Lower leg skin (tissue), 3 donors: ENCODE measurements around the gene C22orf42.

Experiments
- POLR2A ChIP-seq, 2 donors: fragments of 450-650 bp; IDR thresholded peaks; one replicate each; pipeline ENCODE4 v1.6.1; 2016 to 2017; ENCODE audit warnings: antibody characterized with exemption in 2 of 2, mild to moderate bottlenecking in 1 of 2, moderate library complexity in 1 of 2
- TF ChIP-seq, protein P1 (sequence below), 3 donors: fragments of 450-650 bp; IDR thresholded peaks; one replicate each; pipeline ENCODE4 v1.5.1; 2016; ENCODE audit warnings: antibody characterized with exemption in 3 of 3, mild to moderate bottlenecking in 3 of 3, moderate library complexity in 2 of 3

DNA sequence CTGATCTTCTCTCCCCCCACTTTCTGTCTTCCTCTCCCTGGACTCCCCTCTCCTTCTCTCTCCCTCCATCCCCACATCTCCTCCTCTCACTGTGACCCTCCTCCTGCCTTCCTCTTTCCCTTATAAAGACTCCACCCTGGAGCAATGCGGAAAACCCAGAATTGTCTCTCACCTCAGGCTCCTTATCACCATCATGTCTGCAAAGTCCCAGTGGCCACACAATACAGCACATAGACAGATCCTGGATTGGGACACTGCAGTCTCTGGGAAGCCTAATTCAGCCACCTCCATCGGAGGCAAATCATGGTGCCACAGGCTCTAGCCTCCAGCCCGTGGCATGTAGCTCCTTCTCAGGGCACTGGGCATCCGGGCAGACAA, 43.0 kb upstream of the C22orf42 start:
- TF ChIP-seq, protein P1, sequence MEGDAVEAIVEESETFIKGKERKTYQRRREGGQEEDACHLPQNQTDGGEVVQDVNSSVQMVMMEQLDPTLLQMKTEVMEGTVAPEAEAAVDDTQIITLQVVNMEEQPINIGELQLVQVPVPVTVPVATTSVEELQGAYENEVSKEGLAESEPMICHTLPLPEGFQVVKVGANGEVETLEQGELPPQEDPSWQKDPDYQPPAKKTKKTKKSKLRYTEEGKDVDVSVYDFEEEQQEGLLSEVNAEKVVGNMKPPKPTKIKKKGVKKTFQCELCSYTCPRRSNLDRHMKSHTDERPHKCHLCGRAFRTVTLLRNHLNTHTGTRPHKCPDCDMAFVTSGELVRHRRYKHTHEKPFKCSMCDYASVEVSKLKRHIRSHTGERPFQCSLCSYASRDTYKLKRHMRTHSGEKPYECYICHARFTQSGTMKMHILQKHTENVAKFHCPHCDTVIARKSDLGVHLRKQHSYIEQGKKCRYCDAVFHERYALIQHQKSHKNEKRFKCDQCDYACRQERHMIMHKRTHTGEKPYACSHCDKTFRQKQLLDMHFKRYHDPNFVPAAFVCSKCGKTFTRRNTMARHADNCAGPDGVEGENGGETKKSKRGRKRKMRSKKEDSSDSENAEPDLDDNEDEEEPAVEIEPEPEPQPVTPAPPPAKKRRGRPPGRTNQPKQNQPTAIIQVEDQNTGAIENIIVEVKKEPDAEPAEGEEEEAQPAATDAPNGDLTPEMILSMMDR (IDR thresholded peaks at IDR 0.05), result no peak
- no peak for TF ChIP-seq POLR2A (IDR thresholded peaks at IDR 0.05)
